Measurements from ENCODE around the gene MYO7A. TPM values are rescaled to one million over a fixed set of nuclear protein-coding genes. Genes with fewer than 3 reads are reported as not detected.
A peak's percentile ranks its signal among the peaks of the same experiment; 100 is the strongest.

The MYO7A gene
- total and polyA plus RNA-seq, 5 donors, result 2.4 to 8.6 (median 6.5) TPM

GRCh38 chr11:77188633-77189491 is 60.8 kb downstream of the MYO7A start:
- intact Hi-C loops (cut with DNase I), result loop anchor here in 3 of 4 donors (2.0 to 10.0 kb wide), 3 partner anchors 62 to 144 kb away; partner anchors contain the start of gene MYO7A (in 1 of the 3)
- no peaks in the 10 kb centered on the region for H3K4me1 ChIP-seq (ENCODE audit: control insufficient read depth, insufficient read depth, low read length)
- no peak overlapping the region for H3K27ac ChIP-seq (ENCODE audit: low read length)
- no peaks in the 10 kb centered on the region for H3K9me3 ChIP-seq (ENCODE audit: control insufficient read depth, low read length)
- no peaks in the 10 kb centered on the region for H3K27me3 ChIP-seq (ENCODE audit: control insufficient read depth, insufficient read depth)
- DNase-seq (no peak), ATAC-seq (no peak)
- H3K4me3 ChIP-seq (ENCODE audit: low read length), result no peak overlapping the region
- 86% methylated on average over 18 of the region's 18 CpGs for WGBS

- H3K27me3 ChIP-seq (ENCODE audit: control insufficient read depth, insufficient read depth), result no peaks in the 10 kb centered on the region
- DNase-seq, result peak in 1 of 3 donors; percentile 50
- 93% methylated on average over 28 of the region's 28 CpGs for WGBS
- ATAC-seq, result no peak
- H3K4me1 ChIP-seq (ENCODE audit: control insufficient read depth, insufficient read depth, low read length), result no peaks in the 10 kb centered on the region
- no peak overlapping the region for H3K27ac ChIP-seq (ENCODE audit: low read length)
- H3K4me3 ChIP-seq (ENCODE audit: low read length), result no peak overlapping the region
- intact Hi-C loops (cut with DNase I), result loop anchor here (2.0 to 10.0 kb wide), 6 partner anchors 62 to 365 kb away; partner anchors contain the start of gene MYO7A (in 1 of the 4)
- no peaks in the 10 kb centered on the region for H3K9me3 ChIP-seq (ENCODE audit: control insufficient read depth, low read length)
Measured at GRCh38 chr11:77189588-77190210, 61.7 kb downstream of the MYO7A start.

- intact Hi-C loops (cut with DNase I), result loop anchor here in 3 of 4 donors (5.0 to 10.0 kb wide), 3 partner anchors 354 to 364 kb away; no protein-coding TSS in a partner anchor
Measured at GRCh38 chr11:77190331-77191075, 62.5 kb downstream of the MYO7A start.

DNA sequence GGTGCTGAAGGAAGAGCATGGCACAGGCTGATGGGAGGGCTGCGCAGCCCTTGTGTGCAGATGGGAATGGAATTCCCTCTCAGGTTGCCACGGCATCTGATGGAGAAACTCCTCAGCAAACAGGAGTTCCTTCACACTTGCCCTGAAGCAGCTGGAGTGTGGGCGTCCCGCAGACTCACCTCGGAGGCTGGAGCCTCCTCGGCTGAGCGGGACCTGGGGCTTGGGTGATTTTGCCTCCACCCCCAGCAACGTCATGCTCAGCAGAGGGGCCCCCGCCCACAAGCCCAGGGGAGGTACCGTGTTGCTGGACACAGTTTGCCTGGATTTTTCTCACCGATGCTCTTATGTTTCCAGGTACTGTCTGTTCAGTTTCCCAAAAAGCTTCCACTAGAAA is 63.4 kb downstream of the MYO7A start:
- intact Hi-C loops (cut with DNase I), result loop anchor here in 3 of 4 donors (5.0 to 10.0 kb wide), 3 partner anchors 353 to 363 kb away; no protein-coding TSS in a partner anchor
- DNase-seq, result no peak

More at GRCh38 chr11:77190331-77191075, 62.5 kb downstream of the MYO7A start:
- Histone ChIP-seq H3K9me3 (ENCODE audit: control insufficient read depth, low read length) (no peaks in the 10 kb centered on the region), H3K27me3 (ENCODE audit: control insufficient read depth, insufficient read depth) (no peaks in the 10 kb centered on the region), H3K4me3 (ENCODE audit: low read length) (no peak overlapping the region), H3K4me1 (ENCODE audit: control insufficient read depth, insufficient read depth, low read length) (no peaks in the 10 kb centered on the region), H3K27ac (ENCODE audit: low read length) (no peak overlapping the region)
- peak in 1 of 3 donors; percentile 46 for DNase-seq
- 88% methylated on average over 21 of the region's 21 CpGs for WGBS
- no peak for ATAC-seq

GRCh38 chr11:77191823-77192495 is 63.9 kb downstream of the MYO7A start:
- H3K4me3 ChIP-seq (ENCODE audit: low read length), result no peak overlapping the region
- H3K4me1 ChIP-seq (ENCODE audit: control insufficient read depth, insufficient read depth, low read length), result no peaks in the 10 kb centered on the region
- no peak overlapping the region for H3K27ac ChIP-seq (ENCODE audit: low read length)
- DNase-seq (peak in 2 of 3 donors; percentile 58 to 67), ATAC-seq (peak in 1 of 2 donors; percentile 22)
- no peaks in the 10 kb centered on the region for H3K27me3 ChIP-seq (ENCODE audit: control insufficient read depth, insufficient read depth)
- 44% methylated on average over 27 of the region's 27 CpGs for WGBS
- H3K9me3 ChIP-seq (ENCODE audit: control insufficient read depth, low read length), result no peaks in the 10 kb centered on the region
- intact Hi-C loops (cut with DNase I), result loop anchor here in 3 of 4 donors (5.0 to 10.0 kb wide), 3 partner anchors 353 to 363 kb away; no protein-coding TSS in a partner anchor

More for the DNA sequence above, 63.4 kb downstream of the MYO7A start:
- 75% methylated on average over 11 of the region's 11 CpGs for WGBS
- no peak overlapping the region for H3K4me3 ChIP-seq (ENCODE audit: low read length)
- no peak overlapping the region for H3K27ac ChIP-seq (ENCODE audit: low read length)
- H3K27me3 ChIP-seq (ENCODE audit: control insufficient read depth, insufficient read depth), result no peaks in the 10 kb centered on the region
- ATAC-seq, result no peak
- no peaks in the 10 kb centered on the region for H3K9me3 ChIP-seq (ENCODE audit: control insufficient read depth, low read length)
- H3K4me1 ChIP-seq (ENCODE audit: control insufficient read depth, insufficient read depth, low read length), result no peaks in the 10 kb centered on the region

- Histone ChIP-seq H3K4me1 (ENCODE audit: control insufficient read depth, insufficient read depth, low read length) (no peaks in the 10 kb centered on the region), H3K27ac (ENCODE audit: low read length) (no peak overlapping the region), H3K9me3 (ENCODE audit: control insufficient read depth, low read length) (no peaks in the 10 kb centered on the region), H3K4me3 (ENCODE audit: low read length) (no peak overlapping the region), H3K27me3 (ENCODE audit: control insufficient read depth, insufficient read depth) (no peaks in the 10 kb centered on the region)
- ATAC-seq (no peak), DNase-seq (no peak)
- intact Hi-C loops (cut with DNase I), result loop anchor here in 3 of 4 donors (5.0 to 10.0 kb wide), 3 partner anchors 352 to 362 kb away; no protein-coding TSS in a partner anchor
Measured at GRCh38 chr11:77193167-77193566, 65.1 kb downstream of the MYO7A start.

DNA sequence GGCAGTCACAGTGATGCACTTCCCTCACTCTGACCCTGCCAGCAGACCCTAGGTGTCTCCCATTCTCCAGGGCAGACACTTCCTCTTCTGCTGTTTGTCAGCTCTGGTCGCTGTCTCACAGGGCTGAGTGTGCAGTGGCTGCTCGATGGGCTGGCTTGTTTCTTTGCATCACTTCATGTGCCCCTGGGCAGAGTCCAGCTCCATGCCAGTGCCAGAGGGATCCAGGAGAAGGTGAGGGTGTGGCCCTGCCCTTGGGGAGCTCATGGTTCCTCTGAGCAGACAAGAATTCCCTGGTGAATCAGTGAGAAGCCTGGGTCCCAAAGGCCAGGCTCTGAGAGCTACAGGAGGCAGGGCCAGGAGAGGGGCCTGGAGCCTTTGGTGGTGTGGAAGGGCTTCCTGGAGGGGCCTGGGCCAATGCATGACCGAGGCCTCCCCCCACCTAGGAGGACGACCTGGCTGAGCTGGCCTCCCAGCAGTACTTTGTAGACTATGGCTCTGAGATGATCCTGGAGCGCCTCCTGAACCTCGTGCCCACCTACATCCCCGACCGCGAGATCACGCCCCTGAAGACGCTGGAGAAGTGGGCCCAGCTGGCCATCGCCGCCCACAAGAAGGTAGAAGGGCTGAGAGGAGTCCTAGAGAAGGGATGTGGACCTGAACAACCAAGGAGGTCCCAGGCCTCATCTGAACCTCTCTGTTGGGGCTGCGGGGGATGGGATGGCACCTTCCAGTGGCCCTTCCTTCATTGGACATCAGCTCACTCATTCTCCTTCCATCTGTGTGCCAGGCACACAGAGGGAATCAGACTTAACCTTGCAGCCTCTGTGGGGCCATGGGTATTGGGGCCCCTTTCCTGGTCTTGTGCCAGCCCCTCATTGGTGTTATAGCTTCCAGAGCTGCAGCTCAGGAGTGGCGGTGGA is 66.1 kb downstream of the MYO7A start:
- intact Hi-C loops (cut with DNase I), result loop anchor here in 3 of 4 donors (5.0 to 10.0 kb wide), 3 partner anchors 351 to 361 kb away; no protein-coding TSS in a partner anchor

DNA sequence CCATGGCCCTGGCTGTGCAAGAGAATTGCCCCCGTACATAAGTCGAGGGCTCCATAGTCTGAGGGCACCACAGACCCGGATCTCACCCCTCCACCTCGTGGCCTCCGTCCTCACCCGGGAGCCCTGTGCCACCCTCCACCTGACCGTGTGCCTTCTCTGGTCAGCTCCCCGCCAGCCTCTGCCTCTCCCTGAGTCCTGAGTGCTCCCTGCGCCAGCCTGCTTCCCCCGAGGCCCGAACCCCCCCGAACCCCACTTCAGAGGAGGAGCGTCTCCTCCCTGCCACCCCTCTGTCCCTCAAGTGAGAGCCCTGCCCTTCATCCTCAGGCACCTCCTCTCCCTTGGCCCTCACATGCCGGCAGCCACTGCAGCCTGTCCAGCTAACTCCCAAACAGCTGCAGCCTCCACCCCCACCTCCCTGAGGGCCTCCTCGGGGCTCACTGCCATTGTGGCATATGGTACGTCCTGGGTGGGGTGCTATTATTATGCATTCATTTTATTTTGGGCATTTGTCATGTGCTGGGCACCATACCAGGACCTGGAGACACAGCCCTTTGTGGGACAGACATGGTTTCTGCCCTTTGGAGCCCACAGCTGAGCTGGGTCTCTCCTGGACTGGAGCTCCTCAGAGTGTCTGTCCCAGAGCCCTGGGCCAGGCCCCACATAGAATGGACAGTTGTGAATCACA is 67.2 kb downstream of the MYO7A start:
- peak in 1 of 3 donors; percentile 51 for DNase-seq
- 76% methylated on average over 16 of the region's 16 CpGs for WGBS
- intact Hi-C loops (cut with DNase I), result loop anchor here in 3 of 4 donors (5.0 to 10.0 kb wide), 3 partner anchors 350 to 360 kb away; no protein-coding TSS in a partner anchor
- Histone ChIP-seq H3K27me3 (ENCODE audit: control insufficient read depth, insufficient read depth) (no peaks in the 10 kb centered on the region), H3K9me3 (ENCODE audit: control insufficient read depth, low read length) (no peaks in the 10 kb centered on the region), H3K4me3 (ENCODE audit: low read length) (no peak overlapping the region), H3K4me1 (ENCODE audit: control insufficient read depth, insufficient read depth, low read length) (no peaks in the 10 kb centered on the region), H3K27ac (ENCODE audit: low read length) (no peak overlapping the region)
- ATAC-seq, result peak in 1 of 2 donors; percentile 3

More for the DNA sequence above, 66.1 kb downstream of the MYO7A start:
- ATAC-seq (no peak), DNase-seq (peak in 1 of 3 donors; percentile 48)
- Histone ChIP-seq H3K27me3 (ENCODE audit: control insufficient read depth, insufficient read depth) (no peaks in the 10 kb centered on the region), H3K27ac (ENCODE audit: low read length) (no peak overlapping the region), H3K4me3 (ENCODE audit: low read length) (no peak overlapping the region), H3K4me1 (ENCODE audit: control insufficient read depth, insufficient read depth, low read length) (no peaks in the 10 kb centered on the region), H3K9me3 (ENCODE audit: control insufficient read depth, low read length) (no peaks in the 10 kb centered on the region)
- 94% methylated on average over 15 of the region's 15 CpGs for WGBS

DNA sequence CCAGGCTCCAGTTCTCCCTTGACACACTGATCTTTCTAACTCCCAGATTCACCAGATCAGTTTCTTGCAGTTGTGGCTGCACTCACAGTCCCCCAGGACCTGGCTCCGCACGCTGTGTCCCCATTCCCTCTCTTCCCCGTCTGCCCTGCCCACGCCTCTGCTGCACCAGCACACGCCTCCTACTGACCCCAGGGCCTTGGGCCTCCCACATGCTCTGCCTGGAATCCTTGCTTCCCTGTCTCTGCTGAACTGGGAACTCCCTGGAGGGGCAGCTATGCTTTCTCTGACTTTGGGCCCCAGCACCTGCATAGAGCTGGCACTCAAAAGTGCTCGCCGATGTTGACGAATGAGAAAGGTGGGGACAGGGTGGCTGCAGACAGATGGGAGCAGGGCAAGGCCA is 68.9 kb downstream of the MYO7A start:
- intact Hi-C loops (cut with DNase I), result loop anchor here in 3 of 4 donors (5.0 to 10.0 kb wide), 3 partner anchors 348 to 358 kb away; no protein-coding TSS in a partner anchor
- no peak for DNase-seq
- Histone ChIP-seq H3K27me3 (ENCODE audit: control insufficient read depth, insufficient read depth) (no peaks in the 10 kb centered on the region), H3K4me1 (ENCODE audit: control insufficient read depth, insufficient read depth, low read length) (no peaks in the 10 kb centered on the region), H3K27ac (ENCODE audit: low read length) (no peak overlapping the region), H3K9me3 (ENCODE audit: control insufficient read depth, low read length) (no peaks in the 10 kb centered on the region), H3K4me3 (ENCODE audit: low read length) (no peak overlapping the region)
- WGBS, result 84% methylated on average over 8 of the region's 8 CpGs
- ATAC-seq, result no peak
